HL-60/S4 treated with retinoic acid at 250 ng/mL for 4 days and 3 days (cell line): Measurements from ENCODE around the gene CREB3.

Source experiments
- in situ Hi-C: fragments of 300-500 bp; cut with MboI; formaldehyde crosslinking; loops from 2 replicates; pipeline ENCODE4 v1.7.0; 2022; ENCODE audit warnings: low sequenced_read_pairs

Gene CREB3

GRCh38 chr9:35700031-35700430, 32.4 kb upstream of the CREB3 start:
- in situ Hi-C loops: loop anchor here (25.0 kb wide), 1 partner anchor 638 kb away; the partner anchor contains the start of gene VCP

- in situ Hi-C loops: loop anchor here (25.0 kb wide), 1 partner anchor 639 kb away; the partner anchor contains the start of gene VCP
Measured at GRCh38 chr9:35700942-35701341, 31.5 kb upstream of the CREB3 start.

GRCh38 chr9:35702696-35703095, 29.8 kb upstream of the CREB3 start:
- in situ Hi-C loops: loop anchor here (25.0 kb wide), 1 partner anchor 640 kb away; the partner anchor contains the start of gene VCP

- in situ Hi-C loops: loop anchor here (25.0 kb wide), 1 partner anchor 642 kb away; the partner anchor contains the start of gene VCP
Measured at GRCh38 chr9:35703906-35704672, 28.4 kb upstream of the CREB3 start.

GRCh38 chr9:35705372-35705771, 27.1 kb upstream of the CREB3 start:
- in situ Hi-C loops: loop anchor here (25.0 kb wide), 1 partner anchor 643 kb away; the partner anchor contains the start of gene VCP

- in situ Hi-C loops: loop anchor here (25.0 kb wide), 1 partner anchor 644 kb away; the partner anchor contains the start of gene VCP
Measured at GRCh38 chr9:35705836-35706430, 26.5 kb upstream of the CREB3 start.

GRCh38 chr9:35706951-35707350, 25.5 kb upstream of the CREB3 start:
- in situ Hi-C loops: loop anchor here (25.0 kb wide), 1 partner anchor 645 kb away; the partner anchor contains the start of gene VCP

GRCh38 chr9:35708146-35708545, 24.3 kb upstream of the CREB3 start:
- in situ Hi-C loops: loop anchor here (25.0 kb wide), 1 partner anchor 646 kb away; the partner anchor contains the start of gene VCP

- in situ Hi-C loops: loop anchor here (25.0 kb wide), 1 partner anchor 649 kb away; the partner anchor contains the start of gene VCP
Measured at GRCh38 chr9:35710818-35711500, 21.5 kb upstream of the CREB3 start.

GRCh38 chr9:35711501-35712428, 20.7 kb upstream of the CREB3 start:
- in situ Hi-C loops: loop anchor here (25.0 kb wide), 1 partner anchor 649 kb away; the partner anchor contains the start of gene VCP

GRCh38 chr9:35712762-35713400, 19.6 kb upstream of the CREB3 start:
- in situ Hi-C loops: loop anchor here (25.0 kb wide), 1 partner anchor 651 kb away; the partner anchor contains the start of gene VCP

- in situ Hi-C loops: loop anchor here (25.0 kb wide), 1 partner anchor 651 kb away; the partner anchor contains the start of gene VCP
Measured at GRCh38 chr9:35713578-35713977, 18.9 kb upstream of the CREB3 start.

GRCh38 chr9:35714123-35714522, 18.3 kb upstream of the CREB3 start:
- in situ Hi-C loops: loop anchor here (25.0 kb wide), 1 partner anchor 652 kb away; the partner anchor contains the start of gene VCP

- in situ Hi-C loops: loop anchor here (25.0 kb wide), 1 partner anchor 652 kb away; the partner anchor contains the start of gene VCP
Measured at GRCh38 chr9:35714579-35715252, 17.8 kb upstream of the CREB3 start.

- in situ Hi-C loops: loop anchor here (25.0 kb wide), 1 partner anchor 654 kb away; the partner anchor contains the start of gene VCP
Measured at GRCh38 chr9:35716230-35716629, 16.2 kb upstream of the CREB3 start.

- in situ Hi-C loops: loop anchor here (25.0 kb wide), 1 partner anchor 655 kb away; the partner anchor contains the start of gene VCP
Measured at GRCh38 chr9:35717132-35717870, 15.2 kb upstream of the CREB3 start.

GRCh38 chr9:35718721-35719511, 13.6 kb upstream of the CREB3 start:
- in situ Hi-C loops: loop anchor here (25.0 kb wide), 1 partner anchor 657 kb away; the partner anchor contains the start of gene VCP
